ENCODE results near the gene LRP5.
"Not testable (repeated sequence)": the region's sequence is repeated elsewhere in the genome, so short reads cannot be mapped to it uniquely, and the experiment has no call there.

The LRP5 gene

DNA sequence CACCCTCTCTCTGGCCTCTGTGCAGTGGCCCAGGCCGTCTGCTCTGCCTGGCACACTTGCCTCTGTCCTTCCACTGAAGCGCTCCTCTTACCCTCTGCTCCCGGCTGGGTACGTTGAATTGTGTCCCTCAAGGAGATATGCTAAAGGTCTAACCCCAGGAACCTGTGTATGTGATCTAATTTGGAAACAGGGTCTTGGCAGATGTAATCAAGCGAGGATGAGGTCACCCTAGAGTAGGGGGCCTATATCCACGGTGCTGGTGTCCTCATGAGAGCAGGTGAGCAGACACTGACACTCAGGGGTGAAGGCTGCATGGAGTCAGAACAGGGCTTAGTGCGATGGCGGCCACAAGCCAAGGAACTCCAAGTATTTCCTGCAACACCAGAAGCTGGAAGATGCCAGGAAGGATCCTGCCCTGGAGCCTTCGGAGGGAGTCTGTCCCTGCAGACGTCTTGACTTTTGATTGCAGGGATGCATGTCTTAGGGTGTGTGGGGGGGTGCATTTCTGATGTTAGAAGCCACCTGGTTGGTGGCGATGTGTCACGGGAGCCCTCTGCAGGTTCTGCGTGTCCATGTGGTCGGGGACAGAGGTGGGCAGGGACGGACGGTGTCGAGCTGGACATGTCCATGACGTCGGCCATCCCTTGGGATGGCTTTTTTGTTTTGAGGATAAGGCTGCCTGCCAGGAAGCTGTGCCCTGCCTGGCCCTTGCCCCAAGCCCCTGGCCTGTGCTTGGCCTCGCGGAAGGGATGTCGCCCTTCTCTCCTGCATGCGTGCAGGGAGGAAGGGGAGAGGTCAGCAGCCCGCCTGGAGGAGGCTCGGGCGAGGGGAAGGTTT lies 68.6 kb downstream of the LRP5 start:
- FAIRE-seq: peak; percentile 5

GRCh38 chr11:68381716-68382115 lies 69.3 kb downstream of the LRP5 start:
- DNase-seq (ENCODE audit: extremely low spot score, insufficient read length, low read depth): no peak
- no peak for FAIRE-seq

More for the DNA sequence above, 68.6 kb downstream of the LRP5 start:
- no peak for DNase-seq (ENCODE audit: extremely low spot score, insufficient read length, low read depth)

DNA sequence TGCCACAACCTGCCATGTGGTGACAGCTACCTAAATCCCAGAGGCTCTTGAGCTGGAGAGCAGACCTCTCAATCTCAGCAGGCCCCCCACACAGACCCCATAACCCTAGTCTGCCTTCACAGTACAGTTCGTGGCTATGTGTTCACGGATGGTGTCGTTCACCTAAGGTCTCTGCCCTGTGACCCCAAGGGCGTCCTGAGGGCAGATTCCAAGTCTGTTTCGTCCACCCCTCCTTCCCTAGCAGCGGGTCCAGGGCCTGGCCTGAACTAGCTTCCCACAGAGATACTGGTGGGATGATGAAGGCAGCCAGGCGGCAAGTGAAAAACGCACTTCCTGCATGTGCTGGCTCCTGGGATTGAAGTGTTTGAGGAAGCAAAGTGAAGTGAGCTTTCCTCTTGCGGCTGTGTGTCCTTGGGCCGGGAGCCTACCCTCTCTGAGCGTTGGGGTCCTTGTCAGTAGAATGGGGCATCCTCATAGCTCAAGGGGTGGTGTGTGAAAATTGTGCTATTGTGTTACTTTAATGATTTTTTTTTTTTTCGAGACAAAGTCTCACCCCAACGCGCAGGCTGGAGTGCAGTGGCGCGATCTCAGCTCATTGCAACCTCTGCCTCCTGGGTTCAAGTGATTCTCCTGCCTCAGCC lies 70.1 kb downstream of the LRP5 start:
- FAIRE-seq (no peak), DNase-seq (ENCODE audit: extremely low spot score, insufficient read length, low read depth) (no peak)

DNA sequence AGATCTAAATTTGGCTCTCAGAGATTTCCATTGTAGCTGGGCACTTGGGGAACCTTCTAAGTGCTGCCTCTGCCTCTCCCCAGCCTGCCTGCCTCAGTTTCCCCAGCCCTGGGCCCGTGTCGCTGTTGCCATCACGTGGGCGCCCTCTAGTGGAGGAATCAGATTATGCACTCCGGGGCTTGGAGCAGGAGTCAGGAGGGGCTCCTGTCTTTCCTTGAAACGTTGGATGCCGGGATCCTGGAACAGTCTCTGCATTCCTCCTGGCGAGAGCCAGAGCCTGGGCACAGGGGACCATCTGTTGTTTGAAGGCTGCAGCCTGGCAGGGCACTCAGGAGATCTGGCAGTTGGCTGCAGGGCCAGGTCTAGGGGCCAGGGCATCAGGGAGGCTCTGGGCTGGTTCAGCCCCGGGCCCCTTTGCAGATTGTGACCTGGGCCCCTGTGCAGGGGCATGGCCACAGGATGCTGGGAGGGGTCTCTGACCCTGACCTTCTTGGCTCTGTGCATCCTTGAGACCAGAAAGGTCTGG lies 71.6 kb downstream of the LRP5 start:
- DNase-seq (ENCODE audit: extremely low spot score, insufficient read length, low read depth) (peak; percentile 63), FAIRE-seq (peak; percentile 62)

DNA sequence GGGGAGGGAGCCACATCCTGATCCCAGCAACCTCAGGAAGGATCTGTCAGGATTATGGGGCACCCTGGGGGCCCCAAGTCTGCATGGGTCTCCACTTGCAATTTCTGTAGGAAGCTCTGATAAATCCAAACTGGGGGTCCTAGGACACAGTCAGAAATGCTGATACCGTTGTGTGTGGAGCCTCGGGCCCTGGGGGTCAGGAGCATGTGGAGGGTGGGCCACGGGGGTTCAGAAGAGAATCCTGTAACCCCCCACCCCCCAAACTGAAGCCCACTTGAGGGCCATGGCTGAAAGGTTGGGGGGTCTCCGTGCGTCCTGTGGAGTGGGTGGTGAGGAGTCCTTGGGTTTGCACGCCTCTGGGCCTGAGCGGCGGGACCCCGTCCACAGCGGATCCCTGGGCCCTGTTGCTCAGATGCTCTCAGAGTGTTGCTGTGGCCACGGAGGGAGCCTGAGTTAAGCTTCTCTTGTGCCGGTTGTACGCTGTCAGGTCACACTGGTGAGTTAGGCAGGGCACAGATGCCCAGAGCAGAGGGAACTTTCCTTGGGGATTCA lies 72.2 kb downstream of the LRP5 start:
- FAIRE-seq: no peak
- no peak for DNase-seq (ENCODE audit: extremely low spot score, insufficient read length, low read depth)

GRCh38 chr11:68385128-68385527 lies 72.7 kb downstream of the LRP5 start:
- DNase-seq (ENCODE audit: extremely low spot score, insufficient read length, low read depth) (no peak), FAIRE-seq (no peak)

DNA sequence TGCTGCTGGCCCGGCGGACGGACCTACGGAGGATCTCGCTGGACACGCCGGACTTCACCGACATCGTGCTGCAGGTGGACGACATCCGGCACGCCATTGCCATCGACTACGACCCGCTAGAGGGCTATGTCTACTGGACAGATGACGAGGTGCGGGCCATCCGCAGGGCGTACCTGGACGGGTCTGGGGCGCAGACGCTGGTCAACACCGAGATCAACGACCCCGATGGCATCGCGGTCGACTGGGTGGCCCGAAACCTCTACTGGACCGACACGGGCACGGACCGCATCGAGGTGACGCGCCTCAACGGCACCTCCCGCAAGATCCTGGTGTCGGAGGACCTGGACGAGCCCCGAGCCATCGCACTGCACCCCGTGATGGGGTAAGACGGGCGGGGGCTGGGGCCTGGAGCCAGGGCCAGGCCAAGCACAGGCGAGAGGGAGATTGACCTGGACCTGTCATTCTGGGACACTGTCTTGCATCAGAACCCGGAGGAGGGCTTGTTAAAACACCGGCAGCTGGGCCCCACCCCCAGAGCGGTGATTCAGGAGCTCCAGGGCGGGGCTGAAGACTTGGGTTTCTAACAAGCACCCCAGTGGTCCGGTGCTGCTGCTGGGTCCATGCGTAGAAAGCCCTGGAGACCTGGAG lies 74.1 kb downstream of the LRP5 start:
- DNase-seq (ENCODE audit: extremely low spot score, insufficient read length, low read depth) (no peak), FAIRE-seq (no peak)

- DNase-seq (ENCODE audit: extremely low spot score, insufficient read length, low read depth): no peak
- FAIRE-seq: no peak
Observed at GRCh38 chr11:68387840-68388239, 75.4 kb downstream of the LRP5 start.

- FAIRE-seq (no peak), DNase-seq (ENCODE audit: extremely low spot score, insufficient read length, low read depth) (no peak)
Observed at GRCh38 chr11:68388595-68389198, 76.3 kb downstream of the LRP5 start.

DNA sequence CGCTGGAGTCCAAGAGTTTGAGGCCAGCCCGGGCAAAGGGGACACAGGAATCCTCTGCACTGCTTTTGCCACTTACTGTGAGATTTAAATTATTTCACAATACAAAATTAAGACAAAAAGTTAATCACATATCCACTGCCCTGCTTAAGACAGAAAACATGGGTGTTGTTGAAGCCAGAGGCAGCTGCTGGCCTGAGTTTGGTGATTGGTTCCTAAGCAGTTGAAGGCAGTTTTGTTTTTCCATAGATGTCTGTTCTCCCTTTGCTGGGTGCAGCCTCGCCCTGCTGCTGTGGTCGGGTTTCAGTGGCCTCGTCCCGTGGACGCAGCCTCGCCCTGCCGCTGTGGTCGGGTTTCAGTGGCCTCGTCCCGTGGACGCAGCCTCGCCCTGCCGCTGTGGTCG lies 77.9 kb downstream of the LRP5 start:
- DNase-seq (ENCODE audit: extremely low spot score, insufficient read length, low read depth) (no peak), FAIRE-seq (no peak)

DNA sequence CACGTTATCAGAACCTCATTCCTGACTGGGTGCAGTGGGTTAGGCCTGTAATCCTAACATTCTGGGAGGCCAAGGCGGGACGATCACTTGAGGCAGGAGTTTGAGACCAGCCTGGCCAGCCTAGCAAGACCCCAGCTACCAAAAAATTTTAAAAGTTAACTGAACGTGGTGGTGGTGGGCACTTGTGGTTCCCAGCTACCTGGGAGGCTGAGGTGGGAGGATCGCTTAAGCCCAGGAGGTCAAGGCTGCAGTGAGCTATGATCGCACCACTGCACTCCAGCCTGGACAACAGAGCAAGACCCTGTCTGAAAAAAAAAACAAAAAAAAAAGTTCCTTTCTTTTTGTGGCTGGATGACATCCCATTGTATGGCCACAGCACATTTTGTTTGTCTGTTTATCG lies 80.4 kb downstream of the LRP5 start:
- FAIRE-seq: no peak
- no peak for DNase-seq (ENCODE audit: extremely low spot score, insufficient read length, low read depth)

DNA sequence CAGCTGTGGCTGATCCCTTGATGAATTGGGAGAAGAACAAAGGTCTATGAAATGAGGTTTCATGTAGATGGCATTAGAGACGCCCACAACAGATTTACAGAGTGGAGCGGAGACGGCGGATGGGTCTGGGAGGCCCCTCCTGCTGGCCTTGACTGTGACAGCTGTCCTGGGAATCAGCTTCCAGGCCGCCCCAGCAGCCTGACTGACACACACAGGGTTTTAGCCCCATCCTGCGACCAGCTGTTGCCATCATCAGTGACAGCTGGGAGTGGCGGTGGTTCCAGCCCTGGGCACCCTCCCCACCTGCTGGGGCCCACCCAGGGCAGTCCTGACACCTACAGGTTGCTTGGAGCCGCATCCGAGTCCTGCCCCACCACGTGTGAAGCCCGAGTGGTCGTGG lies 84.1 kb downstream of the LRP5 start:
- FAIRE-seq (no peak), DNase-seq (ENCODE audit: extremely low spot score, insufficient read length, low read depth) (no peak)

DNA sequence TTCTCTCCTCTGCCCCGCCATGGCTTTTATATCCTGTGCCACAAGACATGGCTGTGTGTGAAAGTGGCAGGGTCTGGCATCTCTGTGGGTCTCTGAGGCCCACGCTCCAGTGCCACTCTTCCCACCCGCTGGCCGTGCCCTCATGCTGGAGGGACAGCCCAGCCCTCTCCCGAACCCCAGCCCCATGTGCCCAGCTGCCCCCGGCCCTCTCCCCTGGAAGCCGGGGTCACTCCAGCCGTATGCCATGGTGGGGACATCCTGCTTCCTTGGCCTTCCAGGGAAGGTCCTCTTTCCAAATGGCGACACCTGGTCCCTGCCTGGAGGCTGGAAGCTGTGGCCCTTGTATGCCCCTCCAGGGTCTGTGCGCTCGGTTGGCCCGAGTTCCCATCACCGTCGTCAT lies 84.9 kb downstream of the LRP5 start:
- no peak for FAIRE-seq
- DNase-seq (ENCODE audit: extremely low spot score, insufficient read length, low read depth): no peak

DNA sequence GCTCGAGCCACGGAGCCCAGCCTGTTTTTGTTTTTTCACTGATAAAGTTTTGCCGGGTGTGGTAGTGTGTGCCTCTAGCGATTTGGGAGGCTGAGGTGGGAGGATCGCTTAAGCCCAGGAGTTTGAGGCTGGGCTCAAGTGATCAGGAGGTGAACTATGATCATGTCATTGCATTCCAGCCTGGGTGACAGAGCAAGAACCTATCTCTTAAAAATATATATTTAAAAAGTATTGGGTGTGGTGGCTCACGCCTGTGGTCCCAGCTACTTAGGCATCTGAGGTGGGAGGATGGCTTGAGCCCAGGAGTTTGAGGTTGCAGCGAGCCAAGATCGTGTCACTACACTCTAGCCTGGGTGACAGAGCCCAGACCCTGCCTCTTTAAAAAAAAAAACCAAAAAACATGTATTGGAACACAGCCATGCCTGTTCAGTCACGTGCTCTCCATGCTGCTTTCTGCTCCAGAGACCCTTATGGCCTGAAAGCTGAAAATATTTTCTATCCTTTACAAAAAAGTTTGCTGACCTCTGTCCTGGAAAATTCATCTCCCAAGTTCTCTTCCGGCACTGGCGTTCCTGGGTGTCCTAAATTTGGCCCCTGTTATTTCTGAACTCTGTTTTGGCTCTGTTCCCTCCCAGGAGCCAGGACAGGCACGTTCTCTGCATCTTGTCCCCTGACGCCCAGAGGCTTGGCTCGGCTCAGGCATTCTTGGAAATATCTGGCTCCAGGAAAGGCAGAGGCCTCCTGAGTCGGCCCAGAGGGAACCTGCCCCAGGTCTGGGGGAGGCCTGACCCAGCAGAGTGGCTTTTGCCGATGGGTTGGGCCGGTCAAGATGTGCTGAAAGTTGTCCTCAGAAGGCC lies 86.8 kb downstream of the LRP5 start:
- no peak for DNase-seq (ENCODE audit: extremely low spot score, insufficient read length, low read depth)
- no peak for FAIRE-seq

DNA sequence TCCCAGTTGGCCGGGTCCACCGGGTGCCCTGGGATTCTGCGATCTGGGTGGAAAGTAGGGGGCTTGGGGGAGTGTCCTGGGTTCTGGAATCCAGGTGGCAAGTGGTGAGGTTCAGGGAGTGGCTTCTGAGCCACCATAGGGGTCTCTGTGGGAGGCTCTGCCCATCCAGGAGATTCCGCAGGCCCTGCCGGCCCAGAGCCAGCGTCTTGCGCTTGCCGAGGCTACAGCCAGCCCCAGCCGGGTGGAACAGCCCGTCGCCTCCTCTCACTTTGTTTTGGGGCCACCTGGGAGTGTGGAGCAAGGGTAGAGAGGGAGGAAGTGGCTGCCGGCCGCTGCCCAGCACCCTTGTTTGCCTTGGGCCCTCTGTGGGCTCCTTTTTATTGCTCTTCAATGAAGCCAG lies 87.5 kb downstream of the LRP5 start:
- DNase-seq (ENCODE audit: extremely low spot score, insufficient read length, low read depth): no peak
- FAIRE-seq: no peak

GRCh38 chr11:68400584-68400983 lies 88.2 kb downstream of the LRP5 start:
- FAIRE-seq; DNase-seq (ENCODE audit: extremely low spot score, insufficient read length, low read depth): not testable (repeated sequence)

GRCh38 chr11:68401856-68402255 lies 89.5 kb downstream of the LRP5 start:
- no peak for DNase-seq (ENCODE audit: extremely low spot score, insufficient read length, low read depth)
- no peak for FAIRE-seq

- FAIRE-seq: no peak
- no peak for DNase-seq (ENCODE audit: extremely low spot score, insufficient read length, low read depth)
Observed at GRCh38 chr11:68402355-68403031, 90.1 kb downstream of the LRP5 start.

GRCh38 chr11:68403424-68403823 lies 91.0 kb downstream of the LRP5 start:
- DNase-seq (ENCODE audit: extremely low spot score, insufficient read length, low read depth) (no peak), FAIRE-seq (no peak)
